HG03457 (cell line): Measurements from ENCODE around the gene GASK1A.

Experiments used
- ATAC-seq: cut with Tn5 transposase; IDR thresholded peaks from one replicate; pipeline ENCODE4 v1.9.1; 2021; ENCODE audit warnings: moderate number of reproducible peaks; ENCODE audit not compliant: unreplicated experiment

Gene GASK1A

DNA sequence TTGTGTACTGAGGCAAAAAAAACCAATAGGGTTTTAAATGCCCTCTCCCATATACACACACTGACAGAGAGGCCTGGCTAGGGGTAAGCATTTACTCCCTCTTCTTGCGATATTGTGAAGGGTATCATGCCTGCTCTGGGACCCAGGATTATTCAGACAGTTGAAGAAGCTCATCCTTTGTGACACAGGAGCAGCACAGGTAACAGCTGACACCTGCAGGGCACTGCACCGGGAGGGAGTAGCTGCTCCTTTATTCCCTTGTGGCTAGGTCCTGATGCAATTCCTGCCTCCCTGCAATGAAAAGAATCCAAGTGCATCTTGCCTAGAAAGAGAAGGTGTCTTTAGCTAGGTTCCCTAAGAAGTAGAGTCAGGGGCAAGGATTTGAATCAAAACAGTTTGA is 103.3 kb downstream of the GASK1A start:
- ATAC-seq: no peak

DNA sequence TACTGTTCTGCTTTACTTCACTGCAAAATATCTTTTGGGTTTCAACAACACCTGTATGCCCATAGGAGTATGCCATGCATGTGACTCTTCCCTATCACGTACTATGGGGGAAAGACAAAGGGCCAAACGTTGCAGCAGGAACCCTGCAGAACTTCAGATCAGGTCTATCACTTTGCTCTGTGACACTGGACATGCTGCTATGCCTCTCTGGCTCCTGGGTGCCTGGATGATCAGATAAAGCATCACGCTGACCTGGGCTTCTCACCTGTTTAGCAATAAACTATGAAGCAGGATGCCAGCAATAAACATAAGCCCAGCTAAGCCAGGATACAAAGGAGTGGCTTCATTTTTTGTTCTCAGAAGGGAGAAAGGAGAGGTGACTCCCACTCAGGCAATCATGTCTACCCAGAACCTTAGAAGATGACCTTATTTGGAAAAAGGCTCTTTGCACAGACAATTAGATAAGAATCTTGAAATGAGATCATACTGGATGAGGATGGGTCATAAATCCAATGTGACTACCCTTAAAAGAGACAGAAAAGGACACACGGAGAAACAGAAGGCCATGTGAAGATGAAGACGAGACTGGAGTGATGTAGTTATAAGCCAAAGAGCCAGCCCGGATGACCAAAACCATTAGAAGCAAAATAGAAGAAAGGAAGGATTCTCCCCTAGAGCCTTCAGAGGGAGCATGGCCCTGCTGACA is 107.5 kb downstream of the GASK1A start:
- no peak for ATAC-seq

DNA sequence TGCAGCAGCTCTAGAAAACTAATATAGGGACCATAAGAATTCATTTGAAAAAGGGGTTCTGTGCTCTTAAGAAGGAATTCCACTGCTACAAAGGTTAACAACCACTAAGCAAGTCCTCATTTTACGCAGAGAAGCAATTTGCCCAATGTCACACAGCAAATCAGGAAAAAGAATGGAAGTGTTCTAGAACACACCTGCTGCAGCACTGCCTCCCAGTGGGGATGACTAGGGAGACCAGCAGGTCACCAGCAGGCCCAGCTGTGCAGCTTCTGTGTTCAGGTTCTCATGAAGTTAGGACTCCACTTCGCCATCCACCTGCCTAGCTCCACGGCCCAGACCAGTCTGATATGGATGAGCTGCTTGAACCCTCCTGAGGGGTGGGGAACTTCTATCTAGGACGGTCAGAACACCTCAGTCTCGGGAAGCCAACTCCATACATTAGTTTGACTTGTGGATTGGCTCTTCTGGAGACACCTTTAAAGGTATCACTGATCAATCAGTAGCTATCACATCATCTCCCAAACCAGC is 108.2 kb downstream of the GASK1A start:
- ATAC-seq: no peak

- no peak for ATAC-seq
Measured at GRCh38 chr3:43089081-43089480, 110.0 kb downstream of the GASK1A start.

DNA sequence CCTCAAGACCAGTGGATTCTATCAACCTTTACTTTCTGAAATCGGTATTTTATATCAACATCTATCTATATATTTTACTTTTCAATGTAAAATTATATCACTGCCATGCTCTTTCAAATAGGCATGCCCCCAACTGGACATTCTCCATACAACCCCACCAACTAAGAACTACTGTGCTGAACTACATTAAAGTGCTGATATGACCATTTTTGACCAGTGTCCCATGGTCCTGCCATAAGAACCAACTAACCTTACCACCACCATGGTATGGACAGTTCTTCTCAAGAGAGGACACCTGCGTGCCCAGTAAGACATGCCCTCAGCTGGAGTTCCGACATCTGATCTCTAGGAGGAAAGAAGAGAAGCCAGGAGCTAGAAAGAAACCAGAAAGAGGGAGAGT is 111.1 kb downstream of the GASK1A start:
- ATAC-seq: no peak

- ATAC-seq: no peak
Measured at GRCh38 chr3:43091481-43091880, 112.4 kb downstream of the GASK1A start.

DNA sequence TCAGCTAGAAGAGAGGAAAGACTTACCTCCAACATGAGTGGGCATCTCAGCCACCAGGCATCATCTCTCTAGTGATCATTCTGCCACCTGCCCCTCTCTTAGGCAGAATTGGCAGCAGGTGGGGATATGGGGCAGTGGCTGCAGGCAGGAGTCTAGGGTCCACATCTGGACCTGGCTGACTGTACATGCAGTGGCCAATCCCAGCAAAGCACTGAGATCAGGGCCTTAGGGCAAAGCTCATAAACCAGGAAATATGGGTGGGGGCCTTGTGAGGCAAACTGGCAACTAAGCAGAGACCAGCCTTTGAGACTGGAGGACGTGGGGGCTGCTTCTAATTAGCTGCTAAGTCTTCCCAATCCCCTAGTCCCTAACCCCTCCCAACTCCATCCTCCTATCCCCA is 113.9 kb downstream of the GASK1A start:
- no peak for ATAC-seq

- ATAC-seq: no peak
Measured at GRCh38 chr3:43093974-43094373, 114.9 kb downstream of the GASK1A start.

- no peak for ATAC-seq
Measured at GRCh38 chr3:43094381-43094780, 115.3 kb downstream of the GASK1A start.

DNA sequence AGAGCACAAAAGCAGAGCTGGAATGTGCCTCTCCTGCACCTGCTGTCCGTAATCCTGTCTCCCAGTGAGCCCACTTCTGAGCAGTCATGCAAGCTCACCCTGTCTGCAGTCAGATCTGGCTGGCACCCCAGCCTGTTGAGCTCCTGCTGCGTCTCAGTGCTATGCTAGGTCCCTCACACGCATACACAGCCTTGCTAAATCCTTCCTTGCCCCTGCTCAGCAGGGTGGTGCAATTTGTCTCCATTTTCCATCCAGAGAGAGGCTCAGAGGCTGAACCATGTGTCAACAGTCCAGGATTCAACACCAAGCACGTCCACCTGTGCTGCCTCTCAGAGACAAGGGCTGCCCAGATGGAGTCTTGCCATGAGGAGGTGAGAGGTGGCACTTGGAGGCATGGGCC is 115.7 kb downstream of the GASK1A start:
- ATAC-seq: no peak

- ATAC-seq: no peak
Measured at GRCh38 chr3:43095370-43095769, 116.3 kb downstream of the GASK1A start.

DNA sequence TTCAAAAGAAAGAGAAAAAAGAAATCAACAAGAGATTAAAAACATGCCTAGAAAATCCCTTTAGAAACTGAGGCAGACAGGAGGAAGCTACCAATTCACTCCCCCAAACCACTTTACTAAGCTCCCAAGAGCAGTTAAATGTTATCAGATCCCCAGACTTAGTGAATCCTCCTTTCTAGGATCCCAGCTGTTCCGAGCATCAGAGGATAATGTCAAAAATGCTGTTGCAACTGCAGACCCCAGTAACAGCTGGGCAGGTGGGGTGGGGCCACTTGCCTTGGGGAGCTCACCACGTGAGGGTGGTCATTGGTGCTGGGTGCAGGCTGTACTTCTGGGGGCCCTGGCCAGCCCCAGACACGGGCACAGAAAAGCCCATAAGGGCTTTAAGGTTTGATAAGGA is 117.7 kb downstream of the GASK1A start:
- ATAC-seq: no peak

DNA sequence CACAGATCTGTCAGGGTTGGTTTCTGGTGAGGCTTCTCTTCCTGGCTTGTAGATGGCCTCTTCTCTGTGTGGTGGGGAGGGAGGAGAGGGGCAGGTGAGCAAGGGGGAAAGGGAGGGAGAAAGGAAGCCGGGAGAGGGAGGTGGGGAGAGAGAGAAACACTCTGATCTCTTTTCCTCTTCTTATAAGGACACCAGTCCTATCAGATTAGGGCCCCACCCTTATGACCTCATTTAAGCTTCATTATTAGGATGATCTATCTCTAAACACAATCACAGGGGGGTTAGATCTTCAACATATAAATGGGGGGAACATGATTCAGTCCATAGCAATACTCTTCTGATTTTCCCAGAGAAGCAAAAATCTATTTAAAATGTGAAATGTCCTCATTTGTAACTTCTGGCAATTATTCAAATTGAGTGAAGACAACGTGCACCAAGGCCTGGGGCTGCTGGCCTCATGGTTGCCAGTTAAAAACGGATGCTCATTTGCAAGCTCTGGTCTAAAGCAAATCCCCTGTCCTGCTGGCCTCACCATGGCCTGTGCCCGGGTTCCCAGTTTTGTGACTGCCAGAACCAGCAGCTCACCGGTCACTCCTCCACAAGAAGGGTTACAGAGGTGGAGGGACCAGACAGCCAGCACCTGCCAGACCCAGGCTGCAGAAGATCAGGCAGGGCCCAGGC is 118.4 kb downstream of the GASK1A start:
- no peak for ATAC-seq

DNA sequence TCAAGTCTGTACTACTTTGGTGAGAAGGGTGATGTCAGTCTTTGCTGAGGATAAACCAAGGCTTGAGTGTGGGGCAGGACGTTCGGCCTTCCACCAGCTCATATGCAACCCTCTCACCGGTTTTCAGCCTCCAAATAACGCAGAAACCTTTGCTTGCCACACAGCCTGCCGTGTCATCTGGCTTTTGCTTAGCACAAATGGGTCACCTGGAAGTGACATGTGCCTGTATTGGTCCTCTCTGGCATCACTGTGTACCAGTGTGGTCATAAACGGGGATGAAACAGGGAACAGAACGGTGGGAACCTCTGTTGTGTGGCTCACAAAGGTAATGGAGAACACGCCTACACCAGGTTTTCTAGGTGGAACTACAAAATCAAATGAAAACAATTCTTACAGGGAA is 119.7 kb downstream of the GASK1A start:
- no peak for ATAC-seq

GRCh38 chr3:43102773-43103480 is 123.8 kb downstream of the GASK1A start:
- ATAC-seq: no peak

DNA sequence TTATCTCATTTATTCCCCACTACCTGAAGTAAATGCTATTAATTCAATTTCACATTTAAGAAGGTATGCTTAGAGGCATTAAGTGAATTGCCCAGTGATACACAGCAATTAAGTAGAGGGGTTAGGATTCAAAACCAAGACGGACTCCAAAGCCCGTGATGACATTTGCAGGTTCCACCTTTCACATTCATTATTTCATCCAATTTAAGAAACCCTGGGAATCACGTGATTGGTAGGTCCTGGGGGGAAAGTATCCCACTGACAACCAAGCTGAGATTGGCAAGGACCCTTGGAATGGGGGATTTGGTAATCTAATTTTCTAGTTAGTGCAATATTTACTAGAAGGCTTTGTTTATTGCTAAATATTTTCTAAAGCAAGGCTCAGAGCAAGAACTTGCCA is 124.9 kb downstream of the GASK1A start:
- no peak for ATAC-seq

DNA sequence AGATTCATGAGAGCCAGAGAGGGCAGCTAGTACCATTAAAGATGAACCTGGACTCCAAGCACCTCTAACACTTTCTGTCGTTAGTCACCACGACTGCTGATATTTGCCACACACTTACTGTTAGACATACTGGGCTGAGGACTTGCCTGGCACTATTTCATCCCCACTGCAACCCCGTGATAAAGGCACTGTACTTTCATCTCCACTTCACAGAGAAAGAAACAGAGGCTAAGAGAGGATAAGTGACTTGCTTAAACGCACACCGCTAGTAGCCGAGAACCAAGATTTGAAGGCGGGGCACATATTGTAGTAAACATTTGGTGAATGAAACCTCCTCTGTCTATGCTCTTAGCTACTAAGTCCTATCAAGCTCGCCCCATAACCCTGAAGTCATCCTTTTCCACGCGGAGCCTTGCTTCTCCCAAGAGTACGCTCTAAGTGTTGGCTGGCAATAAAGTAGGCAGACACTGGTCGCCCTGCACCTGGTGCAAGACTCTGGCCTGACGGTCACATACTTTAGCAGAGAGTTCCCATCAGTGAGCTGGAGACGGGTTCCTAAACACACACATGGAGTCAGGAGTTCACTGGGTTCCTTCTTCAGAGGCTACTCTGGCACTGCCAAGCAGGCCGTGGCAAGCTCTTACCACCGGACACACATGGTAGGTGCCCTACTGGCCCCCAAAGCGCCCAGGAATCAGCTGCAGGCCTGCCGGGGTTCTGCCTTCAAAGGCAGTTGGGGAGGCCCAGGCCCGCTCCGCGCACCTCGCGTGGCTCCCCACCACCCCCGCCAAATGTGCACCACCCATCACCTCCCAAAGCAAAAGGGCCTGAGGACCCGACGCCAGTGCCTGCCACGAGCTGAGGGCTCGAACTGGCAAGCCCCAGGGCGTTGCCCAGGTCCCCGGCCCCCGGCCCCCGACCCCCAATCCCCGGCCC is 125.8 kb downstream of the GASK1A start:
- ATAC-seq: no peak

GRCh38 chr3:43105596-43106292 is 126.6 kb downstream of the GASK1A start, which contains the start of gene POMGNT2:
TSS of gene POMGNT2 (minus strand) at chr3:43106079. CDS start at chr3:43081431, 24,648 bp downstream.
- peak; percentile 79 for ATAC-seq

- ATAC-seq: no peak
Measured at GRCh38 chr3:43106293-43106628, 127.2 kb downstream of the GASK1A start.
